Retinal pigment epithelial cell (primary cell): ENCODE data around the gene PTPN1.
"Not testable (repeated sequence)": the region's sequence is repeated elsewhere in the genome, so short reads cannot be mapped to it uniquely, and the experiment has no call there.

Source experiments
- DNase-seq: peaks from one replicate; pipeline ENCODE4 v3.0.0-alpha.2; 2010; ENCODE audit warnings: low read depth
- H3K4me3 ChIP-seq: 2 replicates; pipeline ENCODE4 v1.5.1; 2011; ENCODE audit warnings: mild to moderate bottlenecking, low read length, control low read depth, moderate library complexity
- TF ChIP-seq, protein P1 (sequence below): conservative IDR thresholded peaks from 2 replicates; pipeline ENCODE4 v1.5.1; 2011; ENCODE audit warnings: low read depth, low read length, control low read depth, inconsistent platforms

The PTPN1 gene

DNA sequence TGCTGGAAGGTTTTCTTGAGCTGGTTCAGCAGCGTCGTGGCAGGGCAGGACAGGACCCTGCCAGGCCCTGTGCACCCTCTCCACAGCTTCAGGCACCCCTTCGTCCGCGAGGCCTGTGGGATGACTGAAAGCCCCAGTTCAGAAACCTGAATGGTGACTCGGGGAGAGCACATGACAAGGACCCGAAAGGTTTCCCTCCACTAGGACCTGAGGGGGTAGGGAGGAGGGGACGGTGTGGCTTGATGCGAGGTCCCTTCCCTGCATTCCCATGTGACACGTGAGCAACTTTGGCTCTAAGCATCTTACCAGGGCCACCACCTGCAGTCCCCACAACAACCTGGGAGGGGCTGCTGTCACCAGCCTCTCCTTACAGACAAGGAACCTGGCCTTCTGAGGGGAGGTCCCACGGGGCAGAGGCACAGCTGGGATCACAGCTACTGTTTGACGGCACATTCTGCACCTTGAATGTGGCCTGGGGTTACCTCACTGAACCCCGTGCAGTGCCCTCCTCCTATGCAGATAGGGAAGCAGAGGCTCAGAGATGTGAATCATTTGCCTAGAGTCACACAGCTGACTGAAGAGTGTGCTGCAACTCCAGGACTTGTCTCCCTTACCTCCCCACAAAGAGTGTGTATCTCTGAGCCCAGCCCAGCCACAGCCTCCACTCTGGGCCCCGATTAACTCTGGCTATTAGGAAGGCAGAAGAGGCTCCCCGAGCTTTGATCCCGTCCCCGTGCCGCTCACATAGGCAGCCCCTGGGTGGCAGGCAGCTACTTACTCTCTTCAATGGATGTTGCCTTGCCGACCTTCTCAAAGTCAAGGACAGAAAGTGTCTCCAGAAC, 84.6 kb downstream of the PTPN1 start:
- H3K4me3 ChIP-seq, result no peak overlapping the region
- DNase-seq, result no peak
- TF ChIP-seq, protein P1, sequence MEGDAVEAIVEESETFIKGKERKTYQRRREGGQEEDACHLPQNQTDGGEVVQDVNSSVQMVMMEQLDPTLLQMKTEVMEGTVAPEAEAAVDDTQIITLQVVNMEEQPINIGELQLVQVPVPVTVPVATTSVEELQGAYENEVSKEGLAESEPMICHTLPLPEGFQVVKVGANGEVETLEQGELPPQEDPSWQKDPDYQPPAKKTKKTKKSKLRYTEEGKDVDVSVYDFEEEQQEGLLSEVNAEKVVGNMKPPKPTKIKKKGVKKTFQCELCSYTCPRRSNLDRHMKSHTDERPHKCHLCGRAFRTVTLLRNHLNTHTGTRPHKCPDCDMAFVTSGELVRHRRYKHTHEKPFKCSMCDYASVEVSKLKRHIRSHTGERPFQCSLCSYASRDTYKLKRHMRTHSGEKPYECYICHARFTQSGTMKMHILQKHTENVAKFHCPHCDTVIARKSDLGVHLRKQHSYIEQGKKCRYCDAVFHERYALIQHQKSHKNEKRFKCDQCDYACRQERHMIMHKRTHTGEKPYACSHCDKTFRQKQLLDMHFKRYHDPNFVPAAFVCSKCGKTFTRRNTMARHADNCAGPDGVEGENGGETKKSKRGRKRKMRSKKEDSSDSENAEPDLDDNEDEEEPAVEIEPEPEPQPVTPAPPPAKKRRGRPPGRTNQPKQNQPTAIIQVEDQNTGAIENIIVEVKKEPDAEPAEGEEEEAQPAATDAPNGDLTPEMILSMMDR, result no peak

- H3K4me3 ChIP-seq, result no peak overlapping the region
- DNase-seq, result no peak
- TF ChIP-seq, protein P1, result no peak
Measured at GRCh38 chr20:50595433-50595895, 85.3 kb downstream of the PTPN1 start.

- no peak for DNase-seq
- no peak overlapping the region for H3K4me3 ChIP-seq
- TF ChIP-seq, protein P1, result no peak
Measured at GRCh38 chr20:50595988-50596693, 86.0 kb downstream of the PTPN1 start.

- TF ChIP-seq, protein P1, result no peak
- DNase-seq, result no peak
- no peak overlapping the region for H3K4me3 ChIP-seq
Measured at GRCh38 chr20:50596694-50597021, 86.5 kb downstream of the PTPN1 start.

DNA sequence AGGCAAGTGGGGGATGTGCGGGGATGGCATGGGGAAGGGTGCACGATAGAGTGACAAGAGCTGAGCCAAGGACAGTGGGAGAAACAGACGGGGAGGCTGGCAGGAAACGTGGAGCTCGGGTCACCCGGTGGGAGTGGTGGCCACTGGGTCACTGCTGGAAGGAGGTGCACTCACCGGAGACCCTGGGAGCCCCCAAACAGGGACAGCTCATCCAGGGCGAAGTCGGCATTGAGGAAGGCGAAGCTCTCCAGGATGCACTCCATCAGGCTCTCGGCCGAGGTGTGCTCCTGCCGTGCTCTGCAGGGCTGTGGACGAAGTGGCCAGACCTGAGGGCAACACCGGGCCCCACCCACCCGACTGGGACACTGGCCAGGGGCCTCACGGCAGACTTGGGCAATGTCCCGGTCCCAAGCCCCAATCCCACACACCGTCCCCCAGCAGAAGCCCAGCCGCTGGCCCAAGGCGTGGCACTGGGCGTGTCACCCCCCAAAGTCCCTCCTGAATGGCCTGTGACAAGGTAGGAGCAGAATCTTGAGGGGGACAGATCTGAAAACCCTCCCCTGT, 87.3 kb downstream of the PTPN1 start:
- H3K4me3 ChIP-seq, result no peak overlapping the region
- TF ChIP-seq, protein P1, result no peak
- DNase-seq, result no peak

DNA sequence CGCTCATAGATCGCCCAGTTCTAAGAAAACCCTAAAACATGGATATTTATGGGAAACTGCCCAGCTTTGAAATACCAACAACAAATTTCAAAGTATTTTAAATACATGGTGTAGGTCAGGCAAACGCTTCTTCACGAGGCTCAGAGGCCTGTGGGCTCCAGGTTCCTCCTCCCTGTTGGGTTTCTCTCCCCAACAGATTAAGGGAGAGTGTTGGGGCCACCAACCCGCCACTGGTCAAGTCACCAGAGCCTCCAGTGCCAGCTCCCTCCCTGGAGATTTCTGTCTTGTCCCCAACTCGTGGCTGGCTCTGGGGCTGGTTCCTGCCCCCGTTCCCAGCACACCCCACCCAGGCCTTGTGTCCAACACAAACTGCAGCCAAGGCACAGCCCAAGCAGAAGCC, 87.9 kb downstream of the PTPN1 start:
- H3K4me3 ChIP-seq, result no peak overlapping the region
- TF ChIP-seq, protein P1, result no peak
- DNase-seq, result no peak

DNA sequence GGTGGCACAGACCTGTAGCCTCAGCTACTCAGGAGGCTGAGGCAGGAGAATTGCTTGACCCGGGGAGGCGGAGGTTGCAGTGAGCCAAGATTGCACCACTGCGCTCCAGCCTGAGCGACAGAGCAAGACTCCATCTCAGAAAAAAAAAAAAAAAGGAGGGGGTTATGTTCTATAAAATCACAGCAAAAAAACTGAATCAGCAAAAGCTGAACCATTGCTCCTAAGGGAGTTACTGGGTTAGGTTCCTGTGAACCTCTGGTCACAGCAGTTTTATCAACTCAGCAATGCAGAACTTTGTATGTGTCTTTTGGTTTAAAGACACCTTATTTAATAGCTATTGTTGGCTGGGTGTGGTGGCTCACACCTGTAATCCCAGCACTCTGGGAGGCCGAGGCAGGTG, 88.6 kb downstream of the PTPN1 start:
- not testable (repeated sequence) for H3K4me3 ChIP-seq, DNase-seq
